HepG2 (cell line): ENCODE measurements around the gene CHRNA3. TPM values are rescaled to one million over a fixed set of nuclear protein-coding genes. Genes with fewer than 3 reads are reported as not detected.

Source experiments
- ATAC-seq: fragments of 200-7000 bp; cut with Tn5 transposase; 3 replicates; pipeline ENCODE4 v1.9.1; 2020; ENCODE audit warnings: mild to moderate bottlenecking, moderate library complexity
- BruUV-seq: library from RNA; stranded (reverse); fragments of 400-500 nt; replicated peaks from 2 replicates; lab custom pipeline; 2021; lab: Mats Ljungman, UMichigan
- CTCF ChIA-PET: fragments of 300-600 bp; formaldehyde crosslinking; extraction: SDS; loops from one replicate; lab custom pipeline; 2021; ENCODE audit warnings: low total read pairs, inconsistent platforms, low intra/inter-chr PET ratio; lab: Yijun Ruan, JAX
- POLR2A ChIA-PET: fragments of 350-600 bp; sonication (Branson Sonifier 250); formaldehyde crosslinking; loops from one replicate; lab custom pipeline; 2020; ENCODE audit warnings: antibody characterized with exemption, inconsistent platforms; lab: Yijun Ruan, JAX
- DNase-seq: peaks from one replicate; pipeline ENCODE4 v3.0.0-alpha.2; 2015; ENCODE audit warnings: low spot score
- FAIRE-seq: peaks from 3 replicates; lab custom pipeline; 2011; peaks lifted over from hg19 to GRCh38; lab: Jason Lieb, UNC
- H2AFZ ChIP-seq: one replicate; pipeline ENCODE4 v1.6.1; 2011; ENCODE audit warnings: low read length, inconsistent platforms
- H3K27ac ChIP-seq: fragments of 300-600 bp; 3 replicates; pipeline ENCODE4 v1.8.0; 2011; ENCODE audit warnings: mixed run types, mild to moderate bottlenecking, mixed read lengths, low read length, inconsistent platforms; ENCODE audit not compliant: insufficient read depth; ENCODE audit errors: extremely low read length
- H3K27me3 ChIP-seq, 2 experiments: fragments of 200-600 bp in 1 of 2; 2 replicates in 1 of 2; 3 replicates in 1 of 2; pipeline versions ENCODE4 v1.6.0 to v1.8.0; 2011; ENCODE audit warnings: low read length in 2 of 2, mild to moderate bottlenecking in 2 of 2, moderate library complexity in 2 of 2, inconsistent platforms in 1 of 2; ENCODE audit not compliant: insufficient read depth in 2 of 2, control insufficient read depth in 1 of 2
- H3K36me3 ChIP-seq, 2 experiments: fragments of 200-600 bp in 1 of 2; replicated peaks in 1 of 2; 2 replicates in 1 of 2; 3 replicates in 1 of 2; pipeline versions ENCODE4 v1.5.1 to v1.8.0; 2011; ENCODE audit warnings: low read length in 2 of 2, inconsistent platforms in 1 of 2; ENCODE audit not compliant: insufficient read depth in 2 of 2, control insufficient read depth in 1 of 2
- H3K4me1 ChIP-seq: 2 replicates; pipeline ENCODE4 v1.5.1; 2012; ENCODE audit warnings: low read length, inconsistent platforms; ENCODE audit not compliant: insufficient read depth
- H3K4me2 ChIP-seq: 2 replicates; pipeline ENCODE4 v1.6.0; 2011; ENCODE audit warnings: low read depth, low read length, inconsistent platforms
- H3K4me3 ChIP-seq, 3 experiments: fragments of 200-600 bp in 1 of 3; sonication (generic), shearing (Covaris generic) in 1 of 3; replicated peaks in 1 of 3; 2 replicates each; pipeline ENCODE4 v1.5.1; 2011 to 2016; ENCODE audit warnings: low read length in 3 of 3, inconsistent platforms in 2 of 3, low read depth in 2 of 3, mild to moderate bottlenecking in 2 of 3, control low read depth in 1 of 3, mixed read lengths in 1 of 3; ENCODE audit not compliant: insufficient read depth in 1 of 3
- H3K79me2 ChIP-seq: one replicate; pipeline ENCODE4 v1.6.1; 2011; ENCODE audit warnings: low read length, inconsistent platforms; ENCODE audit not compliant: insufficient read depth
- H3K9ac ChIP-seq: 2 replicates; pipeline ENCODE4 v1.6.0; 2011; ENCODE audit warnings: mild to moderate bottlenecking, low read depth, low read length, inconsistent platforms; ENCODE audit not compliant: insufficient read depth
- H3K9me3 ChIP-seq: 2 replicates; pipeline ENCODE4 v1.5.1; 2012; ENCODE audit warnings: mild to moderate bottlenecking, low read length
- H4K20me1 ChIP-seq: 2 replicates; pipeline ENCODE4 v1.6.0; 2011; ENCODE audit warnings: inconsistent platforms, mild to moderate bottlenecking, low read length, moderate library complexity; ENCODE audit not compliant: insufficient read depth
- FOXA3 ChIP-seq: IDR thresholded peaks from 2 replicates; pipeline ENCODE4 v1.6.1; 2016; ENCODE audit warnings: missing genetic modification reagents, missing compliant biosample characterization
- FOXK2 ChIP-seq: fragments of 450-650 bp; IDR thresholded peaks from 2 replicates; pipeline ENCODE4 v1.6.1; 2016
- GATAD2A ChIP-seq: IDR thresholded peaks from 2 replicates; pipeline ENCODE4 v1.6.1; 2016
- SMC3 ChIP-seq: IDR thresholded peaks from 2 replicates; pipeline ENCODE4 v1.6.1; 2011; ENCODE audit warnings: low read length, improper control_type of control experiment
- STAG1 ChIP-seq: sonication (generic); formaldehyde crosslinking; IDR thresholded peaks from 2 replicates; pipeline ENCODE4 v1.4.0; 2020; ENCODE audit warnings: missing genetic modification reagents
- TGIF2 ChIP-seq: IDR thresholded peaks from 2 replicates; pipeline ENCODE4 v1.6.1; 2016; ENCODE audit warnings: control low read depth, missing compliant biosample characterization
- ZNF501 ChIP-seq: sonication (generic); formaldehyde crosslinking; IDR thresholded peaks from 2 replicates; pipeline ENCODE4 v1.5.1; 2020; ENCODE audit warnings: mild to moderate bottlenecking, moderate library complexity, missing genetic modification reagents
- ZNF607 ChIP-seq: sonication (generic); formaldehyde crosslinking; IDR thresholded peaks from 2 replicates; pipeline ENCODE4 v1.5.1; 2020; ENCODE audit warnings: missing genetic modification reagents, mild to moderate bottlenecking, borderline replicate concordance
- ZNF709 ChIP-seq: sonication (generic); formaldehyde crosslinking; IDR thresholded peaks from 2 replicates; pipeline ENCODE4 v1.5.0; 2020; ENCODE audit warnings: mild to moderate bottlenecking, missing genetic modification reagents
- ZNF768 ChIP-seq: sonication (generic); formaldehyde crosslinking; IDR thresholded peaks from 2 replicates; pipeline ENCODE4 v1.4.0; 2020; ENCODE audit warnings: missing genetic modification reagents
- WGBS: methylation state at CpG from one replicate; pipeline ENCODE4 v1.1.6; 2017; ENCODE audit warnings: low lambda C conversion rate; 5-methylcytosine and 5-hydroxymethylcytosine counted together
- in situ Hi-C: cut with HindIII; loops from 2 replicates; pipeline ENCODE4 v1.10.0; 2017; ENCODE audit warnings: low pct_unique_long_range_greater_than_20kb; ENCODE audit not compliant: extremely low pct_ligation_motif_present
- intact Hi-C: fragments of 100-400 bp; cut with micrococcal nuclease; formaldehyde crosslinking; loops from one replicate; pipeline ENCODE4 v1.10.0; 2022; ENCODE audit not compliant: unreplicated experiment
- polyA plus RNA-seq, 8 experiments: library from polyadenylated mRNA; depleted of rRNA in 3 of 8; stranded (reverse) in 7 of 8; unstranded in 1 of 8; fragments of >200 nt; fragmentation: Illumina TruSeq in 4 of 8; extraction: Trizol in 4 of 8; gene quantifications; 2 replicates each; pipeline versions ENCODE4 v1.2.1 to v1.2.3, GENCODE V29; 2011 to 2016; ENCODE audit warnings: low read depth in 4 of 8, missing spikeins in 1 of 8, mixed read lengths in 1 of 8; ENCODE audit not compliant: insufficient read depth in 1 of 8
- total RNA-seq, 5 experiments: library from RNA; depleted of rRNA; stranded (reverse); fragments of >200 nt; fragmentation: Illumina TruSeq; extraction: Trizol; gene quantifications; 2 replicates each; pipeline ENCODE4 v1.2.3, GENCODE V29; 2016; ENCODE audit warnings: low read depth in 1 of 5
- TF ChIP-seq, protein P1 (sequence below): sonication (generic); formaldehyde crosslinking; IDR thresholded peaks from 2 replicates; pipeline ENCODE4 v1.4.0; 2020; ENCODE audit warnings: missing genetic modification reagents, borderline replicate concordance
- TF ChIP-seq, protein P2 (sequence below): conservative IDR thresholded peaks from 2 replicates; pipeline ENCODE4 v1.6.1; 2018; ENCODE audit warnings: missing genetic modification reagents
- TF ChIP-seq, protein P3 (sequence below): sonication (generic); formaldehyde crosslinking; IDR thresholded peaks from 2 replicates; pipeline ENCODE4 v1.5.0; 2020; ENCODE audit warnings: mild to moderate bottlenecking, missing genetic modification reagents, moderate library complexity
- TF ChIP-seq, protein P4 (sequence below): sonication (generic); formaldehyde crosslinking; IDR thresholded peaks from 2 replicates; pipeline ENCODE4 v1.4.0; 2020; ENCODE audit warnings: missing genetic modification reagents

Gene CHRNA3
- total and polyA plus RNA-seq, 2 of the 13 experiments (the other 11 are each of a cell fraction or from before 2014, with no cell fraction given): not detected

DNA sequence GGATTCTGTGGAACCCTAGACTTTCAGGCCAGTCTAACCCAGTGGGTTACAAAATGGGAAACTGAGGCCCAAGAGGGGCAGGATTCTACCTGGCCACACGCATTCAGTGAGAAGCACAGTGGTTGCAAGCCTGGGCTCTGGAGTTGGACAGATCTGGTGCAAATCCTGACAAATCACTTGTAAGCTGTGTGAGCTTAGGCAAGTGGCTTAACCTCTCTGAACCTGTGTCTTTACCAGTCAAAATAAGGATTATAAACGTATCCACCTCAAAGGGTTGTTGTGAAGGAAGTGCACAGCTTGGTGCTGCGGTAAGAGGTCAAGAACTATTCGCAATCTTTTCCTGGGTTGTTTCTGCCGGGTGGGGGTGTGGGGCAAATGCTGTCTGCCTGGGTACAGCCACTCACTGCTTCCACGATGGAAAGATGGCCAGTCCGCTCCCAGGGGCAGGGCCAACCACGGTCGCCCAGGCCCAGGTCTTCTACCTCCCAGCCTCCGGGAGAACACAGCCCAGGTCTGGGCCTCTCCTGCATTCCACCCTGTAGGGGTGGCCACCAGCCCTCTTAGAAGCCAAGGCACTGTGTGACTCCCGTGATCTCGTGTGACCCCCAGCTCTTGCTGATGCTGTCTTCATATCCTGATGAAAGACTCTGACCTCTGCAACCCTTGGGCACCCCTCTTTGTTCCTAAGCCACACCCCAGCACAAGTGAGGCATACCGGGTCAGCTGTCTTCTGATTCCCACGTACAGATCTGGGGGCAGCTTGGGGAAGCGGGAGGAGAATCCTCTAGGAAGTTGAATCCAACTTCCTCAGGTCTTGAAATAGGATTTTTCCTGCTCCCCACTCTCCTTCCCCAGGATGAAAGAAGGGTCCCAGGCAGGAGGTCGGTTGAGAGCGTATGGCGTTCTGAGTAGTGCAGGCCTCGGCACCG is 1.5 kb downstream of the CHRNA3 start (continued):
- TF ChIP-seq, protein P1, sequence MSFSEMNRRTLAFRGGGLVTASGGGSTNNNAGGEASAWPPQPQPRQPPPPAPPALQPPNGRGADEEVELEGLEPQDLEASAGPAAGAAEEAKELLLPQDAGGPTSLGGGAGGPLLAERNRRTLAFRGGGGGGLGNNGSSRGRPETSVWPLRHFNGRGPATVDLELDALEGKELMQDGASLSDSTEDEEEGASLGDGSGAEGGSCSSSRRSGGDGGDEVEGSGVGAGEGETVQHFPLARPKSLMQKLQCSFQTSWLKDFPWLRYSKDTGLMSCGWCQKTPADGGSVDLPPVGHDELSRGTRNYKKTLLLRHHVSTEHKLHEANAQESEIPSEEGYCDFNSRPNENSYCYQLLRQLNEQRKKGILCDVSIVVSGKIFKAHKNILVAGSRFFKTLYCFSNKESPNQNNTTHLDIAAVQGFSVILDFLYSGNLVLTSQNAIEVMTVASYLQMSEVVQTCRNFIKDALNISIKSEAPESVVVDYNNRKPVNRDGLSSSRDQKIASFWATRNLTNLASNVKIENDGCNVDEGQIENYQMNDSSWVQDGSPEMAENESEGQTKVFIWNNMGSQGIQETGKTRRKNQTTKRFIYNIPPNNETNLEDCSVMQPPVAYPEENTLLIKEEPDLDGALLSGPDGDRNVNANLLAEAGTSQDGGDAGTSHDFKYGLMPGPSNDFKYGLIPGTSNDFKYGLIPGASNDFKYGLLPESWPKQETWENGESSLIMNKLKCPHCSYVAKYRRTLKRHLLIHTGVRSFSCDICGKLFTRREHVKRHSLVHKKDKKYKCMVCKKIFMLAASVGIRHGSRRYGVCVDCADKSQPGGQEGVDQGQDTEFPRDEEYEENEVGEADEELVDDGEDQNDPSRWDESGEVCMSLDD (CRISPR knock-in tag): no peak
- peak; percentile 89 for TF ChIP-seq ZNF768 (CRISPR knock-in tag)
- TF ChIP-seq FOXK2: no peak
- no peak for TF ChIP-seq FOXA3
- no peak for TF ChIP-seq TGIF2 (CRISPR knock-in tag)
- TF ChIP-seq, all 625 proteins: peak for 2

DNA sequence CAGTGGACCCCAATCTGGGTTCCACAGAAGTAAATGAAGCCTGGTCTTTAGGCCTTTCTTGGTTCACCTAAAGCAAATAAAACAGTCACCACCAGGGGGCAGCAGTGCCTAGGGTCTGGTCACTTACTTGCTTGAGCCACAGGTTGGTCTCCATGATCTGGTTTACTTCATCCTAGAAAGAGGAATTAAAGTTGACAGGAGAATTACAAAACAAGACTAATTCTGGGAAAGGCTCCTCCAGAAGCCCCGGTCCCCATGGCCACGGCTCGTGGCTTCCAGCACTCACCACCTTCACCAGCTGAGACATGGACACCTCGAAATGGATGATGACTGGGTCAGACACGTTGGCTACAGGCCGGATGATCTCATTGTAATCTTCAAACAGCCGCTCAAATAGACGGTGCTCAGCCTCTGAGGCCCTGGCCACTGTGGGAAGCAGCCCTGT is 2.3 kb downstream of the CHRNA3 start:
- POLR2A ChIA-PET: no interaction called here
- intact Hi-C loops: loop anchor here (1.0 kb wide), 2 partner anchors 91 to 133 kb away; no protein-coding TSS in a partner anchor
- no peak overlapping the region for H3K27ac ChIP-seq
- no TSS peak for BruUV-seq
- no peaks in the 10 kb centered on the region for H3K4me1 ChIP-seq
- FAIRE-seq: peak; percentile 96
- no peak overlapping the region for H3K4me2 ChIP-seq
- H4K20me1 ChIP-seq: no peaks in the 10 kb centered on the region
- no peak overlapping the region for H3K9ac ChIP-seq
- peaks cover 3 to 42% of the 10 kb centered on the region in 2 experiments; a peak in 4 of 5 replicates for H3K27me3 ChIP-seq
- peak; percentile 66 for DNase-seq
- no peaks in the 10 kb centered on the region for H3K9me3 ChIP-seq
- CTCF ChIA-PET: interaction anchor here (1.2 to 2.3 kb wide), 4 partner anchors 20 to 133 kb away, joined by 3 to 20 read pairs (median 8); no protein-coding TSS in a partner anchor
- ATAC-seq: peak; percentile 64
- in situ Hi-C loops: no loop called here
- no peaks in the 10 kb centered on the region for H3K79me2 ChIP-seq
- no peak overlapping the region for H3K4me3 ChIP-seq
- H2AFZ ChIP-seq: no peak overlapping the region
- WGBS: 14% methylated on average over 7 of the region's 8 CpGs
- no peaks in the 10 kb centered on the region for H3K36me3 ChIP-seq
- peak; percentile 79 for TF ChIP-seq STAG1 (CRISPR knock-in tag)
- 0 out of 2 replicates have a peak, but pooled peaks have one; percentile 16 for TF ChIP-seq GATAD2A
- TF ChIP-seq ZNF501 (CRISPR knock-in tag): peak; percentile 45; the same call in 1 of the 2 replicates
- TF ChIP-seq, protein P2, sequence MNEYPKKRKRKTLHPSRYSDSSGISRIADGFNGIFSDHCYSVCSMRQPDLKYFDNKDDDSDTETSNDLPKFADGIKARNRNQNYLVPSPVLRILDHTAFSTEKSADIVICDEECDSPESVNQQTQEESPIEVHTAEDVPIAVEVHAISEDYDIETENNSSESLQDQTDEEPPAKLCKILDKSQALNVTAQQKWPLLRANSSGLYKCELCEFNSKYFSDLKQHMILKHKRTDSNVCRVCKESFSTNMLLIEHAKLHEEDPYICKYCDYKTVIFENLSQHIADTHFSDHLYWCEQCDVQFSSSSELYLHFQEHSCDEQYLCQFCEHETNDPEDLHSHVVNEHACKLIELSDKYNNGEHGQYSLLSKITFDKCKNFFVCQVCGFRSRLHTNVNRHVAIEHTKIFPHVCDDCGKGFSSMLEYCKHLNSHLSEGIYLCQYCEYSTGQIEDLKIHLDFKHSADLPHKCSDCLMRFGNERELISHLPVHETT: 0 out of 2 replicates have a peak, but pooled peaks have one; percentile 29
- peak; percentile 87 for TF ChIP-seq SMC3
- TF ChIP-seq, protein P3, sequence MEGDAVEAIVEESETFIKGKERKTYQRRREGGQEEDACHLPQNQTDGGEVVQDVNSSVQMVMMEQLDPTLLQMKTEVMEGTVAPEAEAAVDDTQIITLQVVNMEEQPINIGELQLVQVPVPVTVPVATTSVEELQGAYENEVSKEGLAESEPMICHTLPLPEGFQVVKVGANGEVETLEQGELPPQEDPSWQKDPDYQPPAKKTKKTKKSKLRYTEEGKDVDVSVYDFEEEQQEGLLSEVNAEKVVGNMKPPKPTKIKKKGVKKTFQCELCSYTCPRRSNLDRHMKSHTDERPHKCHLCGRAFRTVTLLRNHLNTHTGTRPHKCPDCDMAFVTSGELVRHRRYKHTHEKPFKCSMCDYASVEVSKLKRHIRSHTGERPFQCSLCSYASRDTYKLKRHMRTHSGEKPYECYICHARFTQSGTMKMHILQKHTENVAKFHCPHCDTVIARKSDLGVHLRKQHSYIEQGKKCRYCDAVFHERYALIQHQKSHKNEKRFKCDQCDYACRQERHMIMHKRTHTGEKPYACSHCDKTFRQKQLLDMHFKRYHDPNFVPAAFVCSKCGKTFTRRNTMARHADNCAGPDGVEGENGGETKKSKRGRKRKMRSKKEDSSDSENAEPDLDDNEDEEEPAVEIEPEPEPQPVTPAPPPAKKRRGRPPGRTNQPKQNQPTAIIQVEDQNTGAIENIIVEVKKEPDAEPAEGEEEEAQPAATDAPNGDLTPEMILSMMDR (CRISPR knock-in tag): peak; percentile 81
- no peak for TF ChIP-seq ZNF709 (CRISPR knock-in tag)
- no peak for TF ChIP-seq ZNF607 (CRISPR knock-in tag)
- TF ChIP-seq, protein P4, sequence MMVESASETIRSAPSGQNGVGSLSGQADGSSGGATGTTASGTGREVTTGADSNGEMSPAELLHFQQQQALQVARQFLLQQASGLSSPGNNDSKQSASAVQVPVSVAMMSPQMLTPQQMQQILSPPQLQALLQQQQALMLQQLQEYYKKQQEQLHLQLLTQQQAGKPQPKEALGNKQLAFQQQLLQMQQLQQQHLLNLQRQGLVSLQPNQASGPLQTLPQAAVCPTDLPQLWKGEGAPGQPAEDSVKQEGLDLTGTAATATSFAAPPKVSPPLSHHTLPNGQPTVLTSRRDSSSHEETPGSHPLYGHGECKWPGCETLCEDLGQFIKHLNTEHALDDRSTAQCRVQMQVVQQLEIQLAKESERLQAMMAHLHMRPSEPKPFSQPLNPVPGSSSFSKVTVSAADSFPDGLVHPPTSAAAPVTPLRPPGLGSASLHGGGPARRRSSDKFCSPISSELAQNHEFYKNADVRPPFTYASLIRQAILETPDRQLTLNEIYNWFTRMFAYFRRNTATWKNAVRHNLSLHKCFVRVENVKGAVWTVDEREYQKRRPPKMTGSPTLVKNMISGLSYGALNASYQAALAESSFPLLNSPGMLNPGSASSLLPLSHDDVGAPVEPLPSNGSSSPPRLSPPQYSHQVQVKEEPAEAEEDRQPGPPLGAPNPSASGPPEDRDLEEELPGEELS: no peak
